ENCODE data around the gene RGS18.

DNA sequence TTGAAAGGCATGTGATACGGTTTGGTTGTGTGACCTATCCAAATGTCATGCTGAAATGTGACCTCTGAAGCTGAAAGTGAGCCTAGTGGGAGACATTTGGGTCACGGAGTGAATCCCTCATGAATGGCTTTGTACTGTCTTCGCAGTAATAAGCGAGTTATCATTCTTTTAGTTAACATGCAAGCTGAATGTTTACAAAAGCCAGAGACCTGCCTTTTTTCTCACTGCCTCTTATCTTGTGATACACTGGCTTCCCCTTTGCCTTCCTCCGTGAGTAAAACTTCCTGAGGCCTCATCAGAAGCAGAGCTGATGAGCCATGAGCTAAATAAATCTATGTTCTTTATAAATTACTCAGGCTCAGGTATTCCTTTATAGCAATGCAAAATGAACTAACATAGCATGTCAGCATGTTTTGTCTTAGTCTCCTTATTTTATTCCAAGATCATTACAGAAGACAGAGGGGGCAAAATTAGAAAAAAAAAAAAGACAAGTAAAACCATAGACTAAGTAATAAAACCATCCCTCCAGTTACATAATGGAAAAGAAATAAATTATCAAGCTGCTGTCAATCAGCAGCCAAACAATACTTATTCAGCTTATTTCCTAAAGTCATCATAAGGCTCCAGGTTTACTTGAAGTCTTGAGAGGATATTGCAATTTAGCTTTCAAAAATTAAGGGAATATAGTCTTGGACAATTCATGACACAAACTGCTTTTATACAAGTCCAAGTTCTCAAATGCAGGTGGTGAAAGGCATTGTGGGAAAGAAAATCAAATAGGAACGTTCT is 12.1 kb downstream of the RGS18 start:
- TF ChIP-seq SP4 (IDR thresholded peaks at IDR 0.05; ENCODE audit: low read length): no peak
- TF ChIP-seq, protein P1, sequence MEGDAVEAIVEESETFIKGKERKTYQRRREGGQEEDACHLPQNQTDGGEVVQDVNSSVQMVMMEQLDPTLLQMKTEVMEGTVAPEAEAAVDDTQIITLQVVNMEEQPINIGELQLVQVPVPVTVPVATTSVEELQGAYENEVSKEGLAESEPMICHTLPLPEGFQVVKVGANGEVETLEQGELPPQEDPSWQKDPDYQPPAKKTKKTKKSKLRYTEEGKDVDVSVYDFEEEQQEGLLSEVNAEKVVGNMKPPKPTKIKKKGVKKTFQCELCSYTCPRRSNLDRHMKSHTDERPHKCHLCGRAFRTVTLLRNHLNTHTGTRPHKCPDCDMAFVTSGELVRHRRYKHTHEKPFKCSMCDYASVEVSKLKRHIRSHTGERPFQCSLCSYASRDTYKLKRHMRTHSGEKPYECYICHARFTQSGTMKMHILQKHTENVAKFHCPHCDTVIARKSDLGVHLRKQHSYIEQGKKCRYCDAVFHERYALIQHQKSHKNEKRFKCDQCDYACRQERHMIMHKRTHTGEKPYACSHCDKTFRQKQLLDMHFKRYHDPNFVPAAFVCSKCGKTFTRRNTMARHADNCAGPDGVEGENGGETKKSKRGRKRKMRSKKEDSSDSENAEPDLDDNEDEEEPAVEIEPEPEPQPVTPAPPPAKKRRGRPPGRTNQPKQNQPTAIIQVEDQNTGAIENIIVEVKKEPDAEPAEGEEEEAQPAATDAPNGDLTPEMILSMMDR (IDR thresholded peaks at IDR 0.05; ENCODE audit: control extremely low read depth in 1 of 3, insufficient read depth in 1 of 3, low read depth in 1 of 3, low read length in 3 of 3): no peak
- no peak for TF ChIP-seq KDM1A (IDR thresholded peaks at IDR 0.05; ENCODE audit: borderline replicate concordance, low read length)
- no peak for TF ChIP-seq TCF12 (IDR thresholded peaks at IDR 0.05; ENCODE audit: low read depth, low read length)
- no peak for TF ChIP-seq BRCA1 (IDR thresholded peaks at IDR 0.05; ENCODE audit: low read depth, low read length)
- TF ChIP-seq GABPA (IDR thresholded peaks at IDR 0.05; ENCODE audit: borderline replicate concordance, insufficient read depth, low read length): no peak
- no peak for TF ChIP-seq PHF8 (conservative IDR thresholded peaks at IDR 0.05; ENCODE audit: low read depth, low read length)
- no peak for TF ChIP-seq SIN3A (conservative IDR thresholded peaks at IDR 0.05 in 1 of 2, IDR thresholded peaks at IDR 0.05 in 1 of 2; ENCODE audit: low read depth in 1 of 2, low read length in 2 of 2)
- no peak for TF ChIP-seq CHD2 (IDR thresholded peaks at IDR 0.05; ENCODE audit: low read length)
